CD14-positive monocyte (primary cell): ENCODE results near the gene ZNF800. TPM values are rescaled to one million over a fixed set of nuclear protein-coding genes. Genes with fewer than 3 reads are reported as not detected.

Source experiments
- DNase-seq, 3 donors: peaks; one replicate each; pipeline ENCODE4 v3.0.0-alpha.2; 2011 to 2022
- H2AFZ ChIP-seq: 2 replicates; pipeline ENCODE4 v1.6.0; 2012; ENCODE audit warnings: mild to moderate bottlenecking, low read depth, low read length, inconsistent platforms; ENCODE audit not compliant: insufficient read depth, poor library complexity, severe bottlenecking
- H3K27ac ChIP-seq, 2 donors: 1 replicate in 1 of 2; 2 replicates in 1 of 2; pipeline ENCODE4 v1.5.1; 2012 to 2013; ENCODE audit warnings: low read length in 2 of 2, control low read depth in 1 of 2, inconsistent platforms in 1 of 2, low read depth in 1 of 2, mild to moderate bottlenecking in 1 of 2
- H3K27me3 ChIP-seq, 2 donors: one replicate each; pipeline versions ENCODE4 v1.6.0 to v1.6.1; 2011 to 2013; ENCODE audit warnings: low read length in 2 of 2; ENCODE audit not compliant: control insufficient read depth in 2 of 2, insufficient read depth in 2 of 2
- H3K36me3 ChIP-seq, 2 donors: replicated peaks in 1 of 2; 1 replicate in 1 of 2; 2 replicates in 1 of 2; pipeline versions ENCODE4 v1.5.1 to v1.6.1; 2012 to 2013; ENCODE audit warnings: low read length in 2 of 2, control low read depth in 1 of 2, inconsistent platforms in 1 of 2, mild to moderate bottlenecking in 1 of 2; ENCODE audit not compliant: insufficient read depth in 2 of 2, control insufficient read depth in 1 of 2
- H3K4me1 ChIP-seq, 2 donors: 1 replicate in 1 of 2; 2 replicates in 1 of 2; pipeline versions ENCODE4 v1.5.1 to v1.6.1; 2012 to 2013; ENCODE audit warnings: low read length in 2 of 2, control low read depth in 1 of 2, inconsistent platforms in 1 of 2, mild to moderate bottlenecking in 1 of 2, moderate library complexity in 1 of 2; ENCODE audit not compliant: insufficient read depth in 2 of 2, control insufficient read depth in 1 of 2
- H3K4me2 ChIP-seq: replicated peaks from 2 replicates; pipeline ENCODE3; 2012; ENCODE audit warnings: low read length, moderate library complexity, mild to moderate bottlenecking; ENCODE audit not compliant: poor library complexity, severe bottlenecking; ENCODE audit errors: extremely low read depth
- H3K4me3 ChIP-seq, 3 experiments: fragments of 200-600 bp in 1 of 3; sonication (generic) in 1 of 3; replicated peaks in 1 of 3; 1 replicate in 2 of 3; 2 replicates in 1 of 3; pipeline ENCODE4 v1.5.1; 2011 to 2013; ENCODE audit warnings: low read length in 3 of 3, mild to moderate bottlenecking in 3 of 3, control low read depth in 2 of 3, low read depth in 2 of 3, inconsistent platforms in 1 of 3, moderate library complexity in 1 of 3
- H3K79me2 ChIP-seq: 2 replicates; pipeline ENCODE4 v1.6.0; 2012; ENCODE audit warnings: mild to moderate bottlenecking, control low read depth, inconsistent platforms, low read length, moderate library complexity; ENCODE audit not compliant: insufficient read depth
- H3K9ac ChIP-seq: 2 replicates; pipeline ENCODE4 v1.6.0; 2017; ENCODE audit warnings: low read length, mild to moderate bottlenecking; ENCODE audit not compliant: insufficient read depth, poor library complexity, severe bottlenecking
- H3K9me3 ChIP-seq, 2 donors: replicated peaks in 1 of 2; 1 replicate in 1 of 2; 2 replicates in 1 of 2; pipeline versions ENCODE4 v1.5.1 to v1.6.1; 2012 to 2013; ENCODE audit warnings: low read length in 2 of 2, control low read depth in 1 of 2; ENCODE audit not compliant: control insufficient read depth in 1 of 2, insufficient read depth in 1 of 2
- H4K20me1 ChIP-seq: 2 replicates; pipeline ENCODE4 v1.6.0; 2012; ENCODE audit warnings: mild to moderate bottlenecking, low read length, control low read depth, moderate library complexity; ENCODE audit not compliant: insufficient read depth
- H3K27ac Mint-ChIP-seq, 7 donors: one replicate each; pipeline ENCODE4 v1.8.0; 2020; ENCODE audit warnings: mild to moderate bottlenecking in 7 of 7, mixed read lengths in 7 of 7, moderate library complexity in 6 of 7, inconsistent platforms in 2 of 7
- H3K27me3 Mint-ChIP-seq, 3 donors: one replicate each; pipeline ENCODE4 v1.8.0; 2021 to 2022; ENCODE audit warnings: low read depth in 3 of 3, mild to moderate bottlenecking in 3 of 3, mixed read lengths in 3 of 3, moderate library complexity in 3 of 3, inconsistent platforms in 1 of 3
- H3K36me3 Mint-ChIP-seq, 2 donors: one replicate each; pipeline ENCODE4 v1.8.0; 2020; ENCODE audit warnings: mixed read lengths in 2 of 2, inconsistent platforms in 1 of 2, mild to moderate bottlenecking in 1 of 2
- H3K4me1 Mint-ChIP-seq: one replicate; pipeline ENCODE4 v1.8.0; 2020; ENCODE audit warnings: mild to moderate bottlenecking, mixed read lengths
- H3K4me3 Mint-ChIP-seq, 2 donors: one replicate each; pipeline ENCODE4 v1.8.0; 2020; ENCODE audit warnings: mild to moderate bottlenecking in 2 of 2, mixed read lengths in 2 of 2, moderate library complexity in 1 of 2
- H3K9me3 Mint-ChIP-seq, 7 donors: one replicate each; pipeline ENCODE4 v1.8.0; 2020 to 2022; ENCODE audit warnings: mixed read lengths in 7 of 7, mild to moderate bottlenecking in 6 of 7, moderate library complexity in 6 of 7, inconsistent platforms in 2 of 7
- CTCF ChIP-seq: fragments of 200-600 bp; IDR thresholded peaks from one replicate; pipeline ENCODE4 v1.8.0; 2022; ENCODE audit warnings: antibody characterized with exemption, mild to moderate bottlenecking
- WGBS: methylation state at CpG from one replicate; pipeline ENCODE4 v1.1.5; 2013; ENCODE audit warnings: missing lambda C conversion rate; ENCODE audit not compliant: insufficient coverage; 5-methylcytosine and 5-hydroxymethylcytosine counted together
- intact Hi-C, 2 donors: fragments of 100-400 bp; cut with micrococcal nuclease; formaldehyde crosslinking; loops; one replicate each; pipeline versions ENCODE4 v1.15.0 to v1.15.1; 2023
- polyA plus RNA-seq, 3 donors: library from polyadenylated mRNA; depleted of rRNA in 1 of 3; unstranded in 2 of 3; stranded (reverse) in 1 of 3; fragments of 300-500 nt in 2 of 3; fragments of >200 nt in 1 of 3; fragmentation: Illumina TruSeq in 2 of 3; gene quantifications; 1 replicate in 2 of 3; 2 replicates in 1 of 3; pipeline ENCODE4 v1.2.3, GENCODE V29; 2012 to 2021

The ZNF800 gene
- polyA plus RNA-seq, 3 donors, result 11.8 to 19.6 (median 16.2) TPM

- no peak overlapping the region for H3K9ac ChIP-seq
Observed at GRCh38 chr7:127330070-127330469, 62.4 kb downstream of the ZNF800 start.

GRCh38 chr7:127322832-127323493 is 69.5 kb downstream of the ZNF800 start:
- Mint-ChIP-seq H3K36me3 (no peaks in the 10 kb centered on the region), H3K27ac (no peak overlapping the region), H3K9me3 (peaks cover 0 to 2% (median 0%) of the 10 kb centered on the region in 7 donors), H3K4me3 (no peak overlapping the region), H3K4me1 (no peaks in the 10 kb centered on the region), H3K27me3 (peaks cover 0 to 27% (median 6%) of the 10 kb centered on the region in 3 donors)
- no peak overlapping the region for H3K9ac ChIP-seq
- H3K4me3 ChIP-seq, result no peak overlapping the region
- no peak overlapping the region for H3K4me2 ChIP-seq
- peaks cover 2 to 4% of the 10 kb centered on the region in 2 donors for H3K27me3 ChIP-seq
- 84% methylated on average over 4 of the region's 7 CpGs for WGBS
- TF ChIP-seq CTCF, result no peak
- H3K4me1 ChIP-seq, result no peaks in the 10 kb centered on the region
- H3K79me2 ChIP-seq, result no peaks in the 10 kb centered on the region
- DNase-seq, result no peak
- no peak overlapping the region for H3K27ac ChIP-seq
- H3K36me3 ChIP-seq, result no peaks in the 10 kb centered on the region
- no peaks in the 10 kb centered on the region for H4K20me1 ChIP-seq
- intact Hi-C loops, result no loop called here
- H3K9me3 ChIP-seq, result no peaks in the 10 kb centered on the region
- H2AFZ ChIP-seq, result no peak overlapping the region

More at GRCh38 chr7:127330070-127330469, 62.4 kb downstream of the ZNF800 start:
- Histone ChIP-seq H3K27me3 (peaks cover 0 to 5% of the 10 kb centered on the region in 2 donors), H3K79me2 (no peaks in the 10 kb centered on the region), H4K20me1 (no peaks in the 10 kb centered on the region), H3K36me3 (no peaks in the 10 kb centered on the region), H3K4me2 (no peak overlapping the region), H3K4me3 (no peak overlapping the region), H3K27ac (no peak overlapping the region), H3K9me3 (no peaks in the 10 kb centered on the region), H2AFZ (no peak overlapping the region), H3K4me1 (no peaks in the 10 kb centered on the region)
- Mint-ChIP-seq H3K36me3 (no peaks in the 10 kb centered on the region), H3K27me3 (peaks cover 2 to 22% (median 8%) of the 10 kb centered on the region in 3 donors), H3K4me3 (no peak overlapping the region), H3K4me1 (no peaks in the 10 kb centered on the region), H3K27ac (no peak overlapping the region), H3K9me3 (peaks cover 0 to 3% (median 0%) of the 10 kb centered on the region in 7 donors)
- intact Hi-C loops, result no loop called here
- TF ChIP-seq CTCF, result no peak
- no peak for DNase-seq
- WGBS, result no CpG with 5 or more reads among the region's 1 CpG
